ENCODE measurements around the gene SBNO2. TPM values are rescaled to one million over a fixed set of nuclear protein-coding genes. Genes with fewer than 3 reads are reported as not detected.

Gene SBNO2
- polyA plus RNA-seq, 1 of the 3 experiments (the other 2 are of a cell fraction): 18.3 TPM

GRCh38 chr19:1146412-1146699, 27.7 kb downstream of the SBNO2 start (continued):
- TF ChIP-seq POLR2AphosphoS5 (IDR thresholded peaks at IDR 0.05; ENCODE audit: low read depth, low read length) (no peak), NFIC (IDR thresholded peaks at IDR 0.05; ENCODE audit: borderline replicate concordance) (no peak), YY1 (IDR thresholded peaks at IDR 0.05; ENCODE audit: low read depth) (no peak), TCF12 (IDR thresholded peaks at IDR 0.05) (no peak), FOSL2 (IDR thresholded peaks at IDR 0.05; ENCODE audit: borderline replicate concordance, low read depth) (no peak), FOXJ3 (CRISPR knock-in tag; IDR thresholded peaks at IDR 0.05) (no peak)
- TF ChIP-seq, protein P1, sequence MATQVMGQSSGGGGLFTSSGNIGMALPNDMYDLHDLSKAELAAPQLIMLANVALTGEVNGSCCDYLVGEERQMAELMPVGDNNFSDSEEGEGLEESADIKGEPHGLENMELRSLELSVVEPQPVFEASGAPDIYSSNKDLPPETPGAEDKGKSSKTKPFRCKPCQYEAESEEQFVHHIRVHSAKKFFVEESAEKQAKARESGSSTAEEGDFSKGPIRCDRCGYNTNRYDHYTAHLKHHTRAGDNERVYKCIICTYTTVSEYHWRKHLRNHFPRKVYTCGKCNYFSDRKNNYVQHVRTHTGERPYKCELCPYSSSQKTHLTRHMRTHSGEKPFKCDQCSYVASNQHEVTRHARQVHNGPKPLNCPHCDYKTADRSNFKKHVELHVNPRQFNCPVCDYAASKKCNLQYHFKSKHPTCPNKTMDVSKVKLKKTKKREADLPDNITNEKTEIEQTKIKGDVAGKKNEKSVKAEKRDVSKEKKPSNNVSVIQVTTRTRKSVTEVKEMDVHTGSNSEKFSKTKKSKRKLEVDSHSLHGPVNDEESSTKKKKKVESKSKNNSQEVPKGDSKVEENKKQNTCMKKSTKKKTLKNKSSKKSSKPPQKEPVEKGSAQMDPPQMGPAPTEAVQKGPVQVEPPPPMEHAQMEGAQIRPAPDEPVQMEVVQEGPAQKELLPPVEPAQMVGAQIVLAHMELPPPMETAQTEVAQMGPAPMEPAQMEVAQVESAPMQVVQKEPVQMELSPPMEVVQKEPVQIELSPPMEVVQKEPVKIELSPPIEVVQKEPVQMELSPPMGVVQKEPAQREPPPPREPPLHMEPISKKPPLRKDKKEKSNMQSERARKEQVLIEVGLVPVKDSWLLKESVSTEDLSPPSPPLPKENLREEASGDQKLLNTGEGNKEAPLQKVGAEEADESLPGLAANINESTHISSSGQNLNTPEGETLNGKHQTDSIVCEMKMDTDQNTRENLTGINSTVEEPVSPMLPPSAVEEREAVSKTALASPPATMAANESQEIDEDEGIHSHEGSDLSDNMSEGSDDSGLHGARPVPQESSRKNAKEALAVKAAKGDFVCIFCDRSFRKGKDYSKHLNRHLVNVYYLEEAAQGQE (IDR thresholded peaks at IDR 0.05; ENCODE audit: low read depth, low read length): no peak

DNA sequence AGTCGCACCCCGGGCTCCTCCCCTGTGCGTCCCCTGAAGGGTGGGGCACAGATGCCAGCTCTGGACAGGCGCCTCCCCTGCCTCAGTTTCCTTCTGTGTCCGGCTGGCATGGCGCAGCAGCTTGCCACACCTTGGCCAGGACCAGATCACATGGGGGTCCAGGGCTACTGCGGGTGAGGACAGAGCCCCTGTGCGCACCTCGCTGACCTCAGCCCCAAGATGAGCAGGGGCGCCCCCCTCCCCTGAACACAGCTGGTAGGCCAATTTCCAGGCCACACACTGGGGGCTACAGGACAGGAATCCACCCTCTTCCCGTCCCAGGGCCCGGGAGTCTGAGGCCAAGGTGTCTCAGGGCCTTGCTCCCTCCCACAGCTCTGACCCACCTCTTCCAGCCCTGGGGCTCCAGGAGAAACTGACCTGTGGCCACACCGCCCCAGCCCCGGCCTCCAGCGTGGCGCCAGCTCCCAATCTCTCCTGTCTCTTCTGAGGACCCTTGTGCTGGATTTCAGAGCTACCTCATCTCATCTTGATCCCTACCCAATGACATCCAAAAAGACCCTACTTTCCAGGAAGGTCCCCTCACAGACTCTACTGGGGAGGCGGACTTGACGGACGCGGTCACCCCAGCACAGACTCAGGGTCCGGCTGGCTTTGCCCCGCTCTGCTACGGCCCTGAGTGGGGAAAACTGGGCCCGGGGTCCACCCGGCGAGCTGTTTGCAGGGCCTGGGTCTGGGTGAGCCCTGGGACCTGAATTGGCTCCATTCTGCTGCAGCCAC, 28.2 kb downstream of the SBNO2 start:
- Histone ChIP-seq H3K9ac (no peak overlapping the region), H3K4me1 (ENCODE audit: control insufficient read depth in 1 of 2, insufficient read depth in 2 of 2, low read depth in 1 of 2, low read length in 1 of 2) (no peaks in the 10 kb centered on the region), H3F3A (replicated peaks; ENCODE audit: insufficient read depth) (no peaks in the 10 kb centered on the region), H3K27ac (ENCODE audit: low read depth in 2 of 2, low read length in 1 of 2) (no peak overlapping the region), H3K4me2 (no peak overlapping the region), H3K27me3 (ENCODE audit: insufficient read depth) (no peaks in the 10 kb centered on the region), H3K79me2 (ENCODE audit: insufficient read depth) (no peaks in the 10 kb centered on the region), H4K20me1 (ENCODE audit: insufficient read depth) (no peaks in the 10 kb centered on the region), H3K36me3 (replicated peaks in 1 of 2; ENCODE audit: control insufficient read depth in 1 of 2, insufficient read depth in 2 of 2, low read length in 1 of 2) (peaks cover 4 to 10% of the 10 kb centered on the region in 2 experiments), H3K4me3 (ENCODE audit: low read depth in 2 of 2, low read length in 1 of 2) (no peak overlapping the region), H2AFZ (ENCODE audit: low read depth) (no peak overlapping the region), H3K9me3 (no peaks in the 10 kb centered on the region), H3K9me2 (no peaks in the 10 kb centered on the region)
- ChIA-PET CTCF (interaction anchor here (1.0 to 1.7 kb wide), 2 partner anchors 16 to 33 kb away, joined by 3 to 7 read pairs; no protein-coding TSS in a partner anchor), POLR2A (interaction anchor here (1.0 kb wide), 1 partner anchor 12 kb away, joined by 3 read pairs; no protein-coding TSS in a partner anchor)
- TF ChIP-seq NRF1 (IDR thresholded peaks at IDR 0.05; ENCODE audit: low read depth, low read length) (no peak), GATA2 (CRISPR knock-in tag; IDR thresholded peaks at IDR 0.05) (no peak), POLR2AphosphoS5 (IDR thresholded peaks at IDR 0.05; ENCODE audit: low read depth, low read length) (no peak), JUND (IDR thresholded peaks at IDR 0.05) (no peak), FOXM1 (IDR thresholded peaks at IDR 0.05; ENCODE audit: low read depth) (no peak), USF1 (IDR thresholded peaks at IDR 0.05; ENCODE audit: borderline replicate concordance, low read depth) (no peak), MXI1 (IDR thresholded peaks at IDR 0.05; ENCODE audit: low read depth, low read length) (no peak), USF2 (IDR thresholded peaks at IDR 0.05; ENCODE audit: borderline replicate concordance, low read depth, low read length) (no peak), CHD2 (IDR thresholded peaks at IDR 0.05; ENCODE audit: low read length, partially characterized antibody) (no peak), FOXJ3 (CRISPR knock-in tag; IDR thresholded peaks at IDR 0.05) (no peak), TAF1 (IDR thresholded peaks at IDR 0.05; ENCODE audit: borderline replicate concordance, low read depth, low read length) (no peak), EP300 (IDR thresholded peaks at IDR 0.05; ENCODE audit: borderline replicate concordance in 1 of 2, low read depth in 1 of 2, low read length in 1 of 2) (no peak), MEF2A (IDR thresholded peaks at IDR 0.05; ENCODE audit: borderline replicate concordance, low read depth) (no peak), FOSL2 (IDR thresholded peaks at IDR 0.05; ENCODE audit: borderline replicate concordance, low read depth) (no peak), RAD21 (IDR thresholded peaks at IDR 0.05; ENCODE audit: low read length) (no peak), RFX5 (IDR thresholded peaks at IDR 0.05; ENCODE audit: low read length) (no peak)
- 97% methylated on average over 7 of the region's 26 CpGs for WGBS (ENCODE audit: low lambda C conversion rate)
- DNase-seq: no peak

All from SK-N-SH (cell line).